ENCODE results near the gene IGSF8.

IGSF8 gene

GRCh38 chr1:160046494-160047110 lies 51.8 kb downstream of the IGSF8 start:
- no peaks in the 10 kb centered on the region for H3K9me3 ChIP-seq (ENCODE audit: control insufficient read depth, insufficient read depth, low read length)
- peaks cover 11% of the 10 kb centered on the region for H3K4me1 ChIP-seq (ENCODE audit: insufficient read depth, low read length)
- no peak overlapping the region for H3K9ac ChIP-seq (ENCODE audit: low read depth, low read length)
- H3K36me3 ChIP-seq (ENCODE audit: insufficient read depth, low read length), result no peaks in the 10 kb centered on the region

- no peak overlapping the region for H3K9ac ChIP-seq (ENCODE audit: low read depth, low read length)
- peaks cover 11% of the 10 kb centered on the region for H3K4me1 ChIP-seq (ENCODE audit: insufficient read depth, low read length)
Measured at GRCh38 chr1:160045653-160046052, 52.8 kb downstream of the IGSF8 start.

GRCh38 chr1:160043543-160043942 lies 54.9 kb downstream of the IGSF8 start:
- Histone ChIP-seq H3K9ac (ENCODE audit: low read depth, low read length) (no peak overlapping the region), H3K4me1 (ENCODE audit: insufficient read depth, low read length) (peaks cover 6% of the 10 kb centered on the region), H3K36me3 (ENCODE audit: insufficient read depth, low read length) (no peaks in the 10 kb centered on the region), H3K9me3 (ENCODE audit: control insufficient read depth, insufficient read depth, low read length) (no peaks in the 10 kb centered on the region)

More at GRCh38 chr1:160045653-160046052, 52.8 kb downstream of the IGSF8 start:
- H3K36me3 ChIP-seq (ENCODE audit: insufficient read depth, low read length), result no peaks in the 10 kb centered on the region
- H3K9me3 ChIP-seq (ENCODE audit: control insufficient read depth, insufficient read depth, low read length), result no peaks in the 10 kb centered on the region

Measured in ES-I3 (cell line).